GM18873 (cell line): Measurements from ENCODE around the gene ADAM8.

Experiments
- ATAC-seq: cut with Tn5 transposase; IDR thresholded peaks from one replicate; pipeline ENCODE4 v1.9.1; 2021; ENCODE audit warnings: mild to moderate bottlenecking, moderate library complexity, moderate number of reproducible peaks; ENCODE audit not compliant: unreplicated experiment, low FRiP score

Gene ADAM8

GRCh38 chr10:133217800-133218589, 58.7 kb downstream of the ADAM8 start:
- ATAC-seq, result no peak

GRCh38 chr10:133216776-133217175, 59.9 kb downstream of the ADAM8 start:
- ATAC-seq, result no peak

GRCh38 chr10:133215586-133215985, 61.1 kb downstream of the ADAM8 start:
- ATAC-seq, result no peak

GRCh38 chr10:133214468-133215410, 61.9 kb downstream of the ADAM8 start:
- no peak for ATAC-seq

DNA sequence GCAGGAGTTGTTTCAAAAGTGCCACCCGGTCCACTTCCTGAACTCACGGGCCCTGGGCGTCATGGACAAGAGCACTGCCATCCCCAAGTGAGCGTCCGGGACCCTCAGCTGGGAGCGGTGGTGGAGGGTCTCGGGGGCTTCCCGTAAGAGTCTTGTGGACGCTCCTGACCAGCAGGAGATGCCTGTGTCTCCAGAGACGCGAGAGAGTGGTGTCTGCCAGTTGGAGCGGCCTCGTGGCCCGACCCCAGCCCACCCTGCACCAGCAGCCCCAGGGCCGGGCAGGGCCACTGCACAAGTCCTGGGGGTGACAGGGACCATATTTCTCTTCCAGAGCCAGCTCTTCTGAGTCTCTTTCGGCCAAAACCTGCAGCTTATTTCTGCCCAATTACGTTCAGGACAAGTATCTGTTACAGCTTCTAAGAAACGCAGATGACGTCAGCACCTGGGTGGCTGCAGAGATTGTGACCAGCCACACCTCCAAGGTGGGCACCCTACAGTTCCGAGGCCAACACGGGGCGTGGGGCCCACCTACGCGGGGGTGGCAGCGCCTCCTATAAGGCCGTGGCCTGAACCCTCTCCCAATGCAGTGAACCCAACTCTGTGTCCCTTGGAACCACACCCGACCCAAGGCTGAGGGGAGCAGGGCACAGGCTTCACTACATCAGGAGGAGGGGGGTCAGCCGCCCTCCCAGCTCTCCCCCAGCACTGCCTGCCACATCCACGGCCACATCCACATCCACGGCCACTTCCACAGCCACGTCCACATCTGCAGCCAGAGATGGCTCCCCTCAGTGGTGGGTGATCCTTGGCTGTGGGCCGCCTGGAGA, 62.8 kb downstream of the ADAM8 start:
- no peak for ATAC-seq

GRCh38 chr10:133212853-133213494, 63.7 kb downstream of the ADAM8 start:
- no peak for ATAC-seq
